HCT116 (cell line): ENCODE results near the gene JAM3. TPM values are rescaled to one million over a fixed set of nuclear protein-coding genes. Genes with fewer than 3 reads are reported as not detected.

Source experiments
- ATAC-seq: fragments of 200-7000 bp; cut with Tn5 transposase; 2 replicates; pipeline ENCODE4 v1.9.1; 2020; ENCODE audit warnings: mild to moderate bottlenecking, moderate library complexity
- BruUV-seq: library from RNA; stranded (reverse); fragments of 400-500 nt; replicated peaks from 2 replicates; lab custom pipeline; 2021; lab: Mats Ljungman, UMichigan
- CTCF ChIA-PET: fragments of 300-600 bp; sonication (Branson Sonifier 250); formaldehyde crosslinking; loops from one replicate; lab custom pipeline; 2021; ENCODE audit warnings: antibody characterized with exemption; lab: Charles Lee
- POLR2A ChIA-PET: fragments of 300-600, 350-600 bp; sonication (Branson Sonifier 250); formaldehyde crosslinking; loops from one replicate; lab custom pipeline; 2021; ENCODE audit warnings: antibody characterized with exemption; lab: Charles Lee
- RAD21 ChIA-PET, 2 experiments: fragments of 300-600 bp; sonication (Branson Sonifier 250); formaldehyde crosslinking; loops; one replicate each; lab custom pipeline; 2023; ENCODE audit warnings: low total read pairs in 2 of 2; ENCODE audit not compliant: uncharacterized antibody in 2 of 2, unreplicated experiment in 2 of 2, low non-redundant PET in 1 of 2; lab: Charles Lee
- DNase-seq: peaks from one replicate; pipeline ENCODE4 v3.0.0-alpha.2; 2010; ENCODE audit warnings: low read depth, low spot score
- H2AFZ ChIP-seq: fragments of 200-600 bp; shearing (Covaris generic), sonication (generic); 2 replicates; pipeline ENCODE4 v1.6.1; 2017; ENCODE audit warnings: low read depth, mixed run types, mixed read lengths, antibody characterized with exemption, low read length; ENCODE audit not compliant: poor library complexity, severe bottlenecking
- H3K27ac ChIP-seq: 2 replicates; pipeline ENCODE4 v1.5.1; 2012; ENCODE audit warnings: low read depth, low read length
- H3K27me3 ChIP-seq: fragments of 200-600 bp; sonication (generic); 2 replicates; pipeline ENCODE4 v1.6.1; 2016; ENCODE audit warnings: mixed run types, low read length, mixed read lengths; ENCODE audit not compliant: insufficient read depth
- H3K36me3 ChIP-seq, 2 experiments: fragments of 200-500 bp in 1 of 2; fragments of 200-600 bp in 1 of 2; sonication (Bioruptor generic) in 1 of 2; sonication (generic) in 1 of 2; 2 replicates each; pipeline versions ENCODE4 v1.5.1 to v1.6.1; 2014 to 2016; ENCODE audit warnings: low read length in 2 of 2, inconsistent platforms in 1 of 2, mixed read lengths in 1 of 2, mixed run types in 1 of 2; ENCODE audit not compliant: insufficient read depth in 2 of 2, control insufficient read depth in 1 of 2
- H3K4me1 ChIP-seq, 2 experiments: fragments of 200-600 bp in 1 of 2; sonication (generic) in 1 of 2; 2 replicates each; pipeline versions ENCODE4 v1.5.1 to v1.6.1; 2012 to 2017; ENCODE audit warnings: low read length in 2 of 2, inconsistent platforms in 1 of 2, mild to moderate bottlenecking in 1 of 2, mixed read lengths in 1 of 2, mixed run types in 1 of 2, moderate library complexity in 1 of 2; ENCODE audit not compliant: insufficient read depth in 2 of 2, control insufficient read depth in 1 of 2
- H3K4me2 ChIP-seq: fragments of 200-600 bp; sonication (generic); 2 replicates; pipeline ENCODE4 v1.6.1; 2017; ENCODE audit warnings: mixed run types, low read length, mixed read lengths
- H3K4me3 ChIP-seq, 2 experiments: fragments of 200-600 bp in 1 of 2; sonication (generic) in 1 of 2; replicated peaks in 1 of 2; 2 replicates each; pipeline ENCODE4 v1.5.1; 2011 to 2016; ENCODE audit warnings: low read length in 2 of 2, control low read depth in 1 of 2, low read depth in 1 of 2, mild to moderate bottlenecking in 1 of 2, mixed read lengths in 1 of 2, mixed run types in 1 of 2
- H3K79me2 ChIP-seq: fragments of 200-600 bp; sonication (generic); 2 replicates; pipeline ENCODE4 v1.6.1; 2017; ENCODE audit warnings: mild to moderate bottlenecking, mixed run types, low read length, moderate library complexity, mixed read lengths; ENCODE audit not compliant: insufficient read depth
- H3K9ac ChIP-seq: fragments of 200-600 bp; sonication (generic); 2 replicates; pipeline ENCODE4 v1.6.1; 2016; ENCODE audit warnings: low read length, mixed read lengths
- H3K9me2 ChIP-seq: fragments of 200-600 bp; sonication (generic), shearing (Covaris generic); 2 replicates; pipeline ENCODE4 v1.6.1; 2017; ENCODE audit warnings: mixed run types, mild to moderate bottlenecking, moderate library complexity; ENCODE audit not compliant: insufficient read depth
- H3K9me3 ChIP-seq, 2 experiments: fragments of 200-500 bp in 1 of 2; fragments of 200-600 bp in 1 of 2; sonication (Bioruptor generic) in 1 of 2; sonication (generic) in 1 of 2; 2 replicates each; pipeline ENCODE4 v1.6.1; 2014 to 2017; ENCODE audit warnings: low read length in 2 of 2, mixed read lengths in 2 of 2, inconsistent platforms in 1 of 2, low read depth in 1 of 2, mild to moderate bottlenecking in 1 of 2, mixed run types in 1 of 2, moderate library complexity in 1 of 2; ENCODE audit not compliant: control insufficient read depth in 1 of 2, insufficient read depth in 1 of 2
- H4K20me1 ChIP-seq: fragments of 200-600 bp; sonication (generic), shearing (Covaris generic); 2 replicates; pipeline ENCODE4 v1.6.1; 2017; ENCODE audit warnings: mixed run types, mild to moderate bottlenecking, moderate library complexity; ENCODE audit not compliant: insufficient read depth
- FOSL1 ChIP-seq: IDR thresholded peaks from 2 replicates; pipeline ENCODE4 v1.6.1; 2012; ENCODE audit warnings: low read depth
- RAD21 ChIP-seq: IDR thresholded peaks from 2 replicates; pipeline ENCODE4 v1.6.1; 2012; ENCODE audit warnings: low read depth, mild to moderate bottlenecking
- intact Hi-C: fragments of 100-400 bp; cut with micrococcal nuclease; formaldehyde crosslinking; loops from 2 replicates; pipeline ENCODE4 v1.10.0; 2022
- total RNA-seq: library from RNA; stranded (reverse); gene quantifications from one replicate; pipeline ENCODE4 v1.2.1, GENCODE V29; 2021; ENCODE audit not compliant: unreplicated experiment
- TF ChIP-seq, protein P1 (sequence below): IDR thresholded peaks from 2 replicates; pipeline ENCODE4 v1.6.1; 2012
- TF ChIP-seq, protein P2 (sequence below): IDR thresholded peaks from 2 replicates; pipeline ENCODE4 v1.6.1; 2011; ENCODE audit warnings: mild to moderate bottlenecking, low read length, moderate library complexity; ENCODE audit not compliant: insufficient replicate concordance; ENCODE audit errors: extremely low read depth
- TF ChIP-seq, protein P3 (sequence below): IDR thresholded peaks from 2 replicates; pipeline ENCODE4 v1.6.1; 2012; ENCODE audit warnings: low read depth

Gene JAM3
- total RNA-seq, 1 experiment from 2014 or later: 0.25 TPM

DNA sequence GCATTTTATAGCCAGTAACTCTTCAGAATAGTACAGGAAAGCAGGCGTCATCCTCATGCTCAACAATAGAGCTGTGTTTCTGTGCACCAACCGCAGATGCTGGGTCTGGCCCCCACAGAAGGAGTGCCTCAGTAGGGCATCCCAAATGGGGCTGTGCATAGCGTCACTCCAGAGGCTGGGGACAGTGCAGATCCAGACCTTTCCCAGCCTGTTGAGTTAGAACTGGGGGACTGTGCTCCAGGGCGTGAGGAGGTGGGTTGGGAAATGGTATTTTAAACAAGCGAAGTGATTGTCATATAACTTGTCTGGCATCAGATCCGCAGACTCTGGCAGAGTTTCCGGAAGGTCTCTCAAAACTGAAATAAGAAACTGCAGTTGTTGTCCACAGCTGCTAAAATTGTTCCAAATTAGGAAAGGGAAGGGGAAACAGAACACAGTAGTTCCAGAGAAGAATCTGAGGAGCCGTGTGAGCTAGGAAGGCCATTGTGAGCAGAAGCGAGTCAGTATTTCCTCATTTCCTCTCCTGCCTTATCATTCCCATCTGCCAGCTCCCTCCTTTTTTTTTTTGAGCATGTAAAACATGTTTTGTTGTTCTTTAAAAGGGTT is 52.2 kb downstream of the JAM3 start:
- ChIA-PET RAD21 (no interaction called here), POLR2A (no interaction called here), CTCF (no interaction called here)
- Histone ChIP-seq H3K27ac (no peak overlapping the region), H3K9me2 (no peaks in the 10 kb centered on the region), H2AFZ (no peak overlapping the region), H3K36me3 (no peaks in the 10 kb centered on the region), H4K20me1 (no peaks in the 10 kb centered on the region), H3K4me2 (no peak overlapping the region), H3K4me3 (no peak overlapping the region), H3K27me3 (peaks cover 55% of the 10 kb centered on the region), H3K79me2 (no peaks in the 10 kb centered on the region), H3K4me1 (no peaks in the 10 kb centered on the region), H3K9me3 (no peaks in the 10 kb centered on the region), H3K9ac (no peak overlapping the region)
- no TSS peak for BruUV-seq
- intact Hi-C loops: no loop called here
- TF ChIP-seq, protein P1, sequence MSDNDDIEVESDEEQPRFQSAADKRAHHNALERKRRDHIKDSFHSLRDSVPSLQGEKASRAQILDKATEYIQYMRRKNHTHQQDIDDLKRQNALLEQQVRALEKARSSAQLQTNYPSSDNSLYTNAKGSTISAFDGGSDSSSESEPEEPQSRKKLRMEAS: no peak
- TF ChIP-seq, protein P2, sequence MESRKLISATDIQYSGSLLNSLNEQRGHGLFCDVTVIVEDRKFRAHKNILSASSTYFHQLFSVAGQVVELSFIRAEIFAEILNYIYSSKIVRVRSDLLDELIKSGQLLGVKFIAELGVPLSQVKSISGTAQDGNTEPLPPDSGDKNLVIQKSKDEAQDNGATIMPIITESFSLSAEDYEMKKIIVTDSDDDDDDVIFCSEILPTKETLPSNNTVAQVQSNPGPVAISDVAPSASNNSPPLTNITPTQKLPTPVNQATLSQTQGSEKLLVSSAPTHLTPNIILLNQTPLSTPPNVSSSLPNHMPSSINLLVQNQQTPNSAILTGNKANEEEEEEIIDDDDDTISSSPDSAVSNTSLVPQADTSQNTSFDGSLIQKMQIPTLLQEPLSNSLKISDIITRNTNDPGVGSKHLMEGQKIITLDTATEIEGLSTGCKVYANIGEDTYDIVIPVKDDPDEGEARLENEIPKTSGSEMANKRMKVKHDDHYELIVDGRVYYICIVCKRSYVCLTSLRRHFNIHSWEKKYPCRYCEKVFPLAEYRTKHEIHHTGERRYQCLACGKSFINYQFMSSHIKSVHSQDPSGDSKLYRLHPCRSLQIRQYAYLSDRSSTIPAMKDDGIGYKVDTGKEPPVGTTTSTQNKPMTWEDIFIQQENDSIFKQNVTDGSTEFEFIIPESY: no peak
- no peak for TF ChIP-seq FOSL1
- TF ChIP-seq RAD21: no peak
- TF ChIP-seq, protein P3, sequence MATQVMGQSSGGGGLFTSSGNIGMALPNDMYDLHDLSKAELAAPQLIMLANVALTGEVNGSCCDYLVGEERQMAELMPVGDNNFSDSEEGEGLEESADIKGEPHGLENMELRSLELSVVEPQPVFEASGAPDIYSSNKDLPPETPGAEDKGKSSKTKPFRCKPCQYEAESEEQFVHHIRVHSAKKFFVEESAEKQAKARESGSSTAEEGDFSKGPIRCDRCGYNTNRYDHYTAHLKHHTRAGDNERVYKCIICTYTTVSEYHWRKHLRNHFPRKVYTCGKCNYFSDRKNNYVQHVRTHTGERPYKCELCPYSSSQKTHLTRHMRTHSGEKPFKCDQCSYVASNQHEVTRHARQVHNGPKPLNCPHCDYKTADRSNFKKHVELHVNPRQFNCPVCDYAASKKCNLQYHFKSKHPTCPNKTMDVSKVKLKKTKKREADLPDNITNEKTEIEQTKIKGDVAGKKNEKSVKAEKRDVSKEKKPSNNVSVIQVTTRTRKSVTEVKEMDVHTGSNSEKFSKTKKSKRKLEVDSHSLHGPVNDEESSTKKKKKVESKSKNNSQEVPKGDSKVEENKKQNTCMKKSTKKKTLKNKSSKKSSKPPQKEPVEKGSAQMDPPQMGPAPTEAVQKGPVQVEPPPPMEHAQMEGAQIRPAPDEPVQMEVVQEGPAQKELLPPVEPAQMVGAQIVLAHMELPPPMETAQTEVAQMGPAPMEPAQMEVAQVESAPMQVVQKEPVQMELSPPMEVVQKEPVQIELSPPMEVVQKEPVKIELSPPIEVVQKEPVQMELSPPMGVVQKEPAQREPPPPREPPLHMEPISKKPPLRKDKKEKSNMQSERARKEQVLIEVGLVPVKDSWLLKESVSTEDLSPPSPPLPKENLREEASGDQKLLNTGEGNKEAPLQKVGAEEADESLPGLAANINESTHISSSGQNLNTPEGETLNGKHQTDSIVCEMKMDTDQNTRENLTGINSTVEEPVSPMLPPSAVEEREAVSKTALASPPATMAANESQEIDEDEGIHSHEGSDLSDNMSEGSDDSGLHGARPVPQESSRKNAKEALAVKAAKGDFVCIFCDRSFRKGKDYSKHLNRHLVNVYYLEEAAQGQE: no peak
- ATAC-seq (no peak), DNase-seq (no peak)
